Occipital lobe (tissue), 2 donors: Measurements from ENCODE around the gene DPH3. TPM values are rescaled to one million over a fixed set of nuclear protein-coding genes. Genes with fewer than 3 reads are reported as not detected.

Experiments used
- DNase-seq: peaks from one replicate; lab custom pipeline; 2025; lab: John Stamatoyannopoulos, UW
- total RNA-seq: library from RNA; depleted of rRNA; stranded (reverse); fragments of >200 nt; gene quantifications from one replicate; pipeline ENCODE4 v1.2.3, GENCODE V29; 2014

DPH3 gene
- total RNA-seq, 1 donor from 2014 or later = 18.7 TPM

GRCh38 chr3:16236030-16236639 lies 28.6 kb downstream of the DPH3 start:
- no peak for DNase-seq

- DNase-seq = no peak
Measured at GRCh38 chr3:16234281-16234680, 30.5 kb downstream of the DPH3 start.

GRCh38 chr3:16233806-16234205 lies 30.9 kb downstream of the DPH3 start:
- DNase-seq = no peak

- DNase-seq = no peak
Measured at GRCh38 chr3:16231983-16232382, 32.8 kb downstream of the DPH3 start.

- no peak for DNase-seq
Measured at GRCh38 chr3:16229681-16230080, 35.1 kb downstream of the DPH3 start.

- no peak for DNase-seq
Measured at GRCh38 chr3:16227566-16227965, 37.2 kb downstream of the DPH3 start.

- DNase-seq = no peak
Measured at GRCh38 chr3:16224325-16224724, 40.4 kb downstream of the DPH3 start.

GRCh38 chr3:16222547-16222946 lies 42.2 kb downstream of the DPH3 start:
- no peak for DNase-seq

GRCh38 chr3:16221990-16222389 lies 42.8 kb downstream of the DPH3 start:
- DNase-seq = no peak

- DNase-seq = no peak
Measured at GRCh38 chr3:16219777-16220176, 45.0 kb downstream of the DPH3 start.

- DNase-seq = no peak
Measured at GRCh38 chr3:16216373-16216935, 48.3 kb downstream of the DPH3 start.

- DNase-seq = no peak
Measured at GRCh38 chr3:16214366-16214765, 50.4 kb downstream of the DPH3 start.

GRCh38 chr3:16211176-16211904 lies 53.4 kb downstream of the DPH3 start:
- no peak for DNase-seq

Other genes starting within 250 kb of the DPH3 start
- 2.0 TPM for gene GALNT15, start 90.3 kb downstream of the DPH3 start, total RNA-seq
- 16.4 TPM for gene OXNAD1, start 269 bp upstream of the DPH3 start, total RNA-seq
- 6.4 TPM for gene RFTN1, start 248.8 kb upstream of the DPH3 start, total RNA-seq